ENCODE results near the gene RASAL2. TPM values are rescaled to one million over a fixed set of nuclear protein-coding genes. Genes with fewer than 3 reads are reported as not detected.

The RASAL2 gene
- total and polyA plus RNA-seq, 2 donors (not counting 1 experiment from before 2014, with no cell fraction given), result 11.9 to 21.8 TPM

DNA sequence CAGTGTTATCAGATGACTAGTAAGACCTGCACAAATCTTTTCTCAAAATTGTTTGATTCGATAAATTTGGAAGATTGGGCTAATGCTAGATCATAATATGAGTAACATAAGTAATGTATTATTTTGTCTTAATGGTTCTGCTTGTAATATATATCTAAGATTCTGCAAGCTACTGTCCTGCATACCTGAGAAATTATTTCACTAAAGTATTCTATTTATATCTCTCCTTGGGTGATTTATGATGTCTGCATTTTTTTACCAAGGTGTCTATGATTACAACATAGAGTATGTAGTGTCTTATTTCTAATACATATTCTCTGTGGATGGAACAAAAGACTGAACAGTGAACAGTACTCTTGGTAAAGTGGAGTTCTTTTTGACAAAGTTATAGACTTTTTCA lies 236.2 kb downstream of the RASAL2 start:
- H3K79me2 ChIP-seq (ENCODE audit: control insufficient read depth, insufficient read depth, low read length), result no peaks in the 10 kb centered on the region
- H3K27ac ChIP-seq (ENCODE audit: insufficient read depth, low read length), result no peak overlapping the region
- DNase-seq (ENCODE audit: low read depth in 2 of 2), result peak in 1 of 2 donors; percentile 70
- no peak overlapping the region for H3K9ac ChIP-seq (ENCODE audit: insufficient read depth, low read length)
- no peaks in the 10 kb centered on the region for H3K36me3 ChIP-seq (ENCODE audit: control insufficient read depth, insufficient read depth, low read length)
- H3K27me3 ChIP-seq (ENCODE audit: control insufficient read depth, insufficient read depth, low read length), result no peaks in the 10 kb centered on the region
- H3K4me1 ChIP-seq (ENCODE audit: control insufficient read depth, extremely low read depth, insufficient read depth, low read length), result no peaks in the 10 kb centered on the region
- H3K9me3 ChIP-seq (ENCODE audit: control insufficient read depth, insufficient read depth, low read depth, low read length), result no peaks in the 10 kb centered on the region
- no peak overlapping the region for H3K4me3 ChIP-seq (replicated peaks in 1 of 4; ENCODE audit: control extremely low read depth in 1 of 4, insufficient read depth in 1 of 4, low read depth in 3 of 4, low read length in 4 of 4)
- no peaks in the 10 kb centered on the region for H4K20me1 ChIP-seq (ENCODE audit: control insufficient read depth, extremely low read depth, insufficient read depth, low read length)
- no peak overlapping the region for H2AFZ ChIP-seq (ENCODE audit: low read length)
- H3K4me2 ChIP-seq (ENCODE audit: extremely low read depth, insufficient read depth, low read length), result no peak overlapping the region
- TF ChIP-seq, protein P1, sequence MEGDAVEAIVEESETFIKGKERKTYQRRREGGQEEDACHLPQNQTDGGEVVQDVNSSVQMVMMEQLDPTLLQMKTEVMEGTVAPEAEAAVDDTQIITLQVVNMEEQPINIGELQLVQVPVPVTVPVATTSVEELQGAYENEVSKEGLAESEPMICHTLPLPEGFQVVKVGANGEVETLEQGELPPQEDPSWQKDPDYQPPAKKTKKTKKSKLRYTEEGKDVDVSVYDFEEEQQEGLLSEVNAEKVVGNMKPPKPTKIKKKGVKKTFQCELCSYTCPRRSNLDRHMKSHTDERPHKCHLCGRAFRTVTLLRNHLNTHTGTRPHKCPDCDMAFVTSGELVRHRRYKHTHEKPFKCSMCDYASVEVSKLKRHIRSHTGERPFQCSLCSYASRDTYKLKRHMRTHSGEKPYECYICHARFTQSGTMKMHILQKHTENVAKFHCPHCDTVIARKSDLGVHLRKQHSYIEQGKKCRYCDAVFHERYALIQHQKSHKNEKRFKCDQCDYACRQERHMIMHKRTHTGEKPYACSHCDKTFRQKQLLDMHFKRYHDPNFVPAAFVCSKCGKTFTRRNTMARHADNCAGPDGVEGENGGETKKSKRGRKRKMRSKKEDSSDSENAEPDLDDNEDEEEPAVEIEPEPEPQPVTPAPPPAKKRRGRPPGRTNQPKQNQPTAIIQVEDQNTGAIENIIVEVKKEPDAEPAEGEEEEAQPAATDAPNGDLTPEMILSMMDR (conservative IDR thresholded peaks at IDR 0.05 in 1 of 2, IDR thresholded peaks at IDR 0.05 in 1 of 2; ENCODE audit: low read depth in 1 of 2, low read length in 2 of 2), result no peak
- TF ChIP-seq EZH2 (IDR thresholded peaks at IDR 0.05; ENCODE audit: low read length, missing control alignments), result no peak

DNA sequence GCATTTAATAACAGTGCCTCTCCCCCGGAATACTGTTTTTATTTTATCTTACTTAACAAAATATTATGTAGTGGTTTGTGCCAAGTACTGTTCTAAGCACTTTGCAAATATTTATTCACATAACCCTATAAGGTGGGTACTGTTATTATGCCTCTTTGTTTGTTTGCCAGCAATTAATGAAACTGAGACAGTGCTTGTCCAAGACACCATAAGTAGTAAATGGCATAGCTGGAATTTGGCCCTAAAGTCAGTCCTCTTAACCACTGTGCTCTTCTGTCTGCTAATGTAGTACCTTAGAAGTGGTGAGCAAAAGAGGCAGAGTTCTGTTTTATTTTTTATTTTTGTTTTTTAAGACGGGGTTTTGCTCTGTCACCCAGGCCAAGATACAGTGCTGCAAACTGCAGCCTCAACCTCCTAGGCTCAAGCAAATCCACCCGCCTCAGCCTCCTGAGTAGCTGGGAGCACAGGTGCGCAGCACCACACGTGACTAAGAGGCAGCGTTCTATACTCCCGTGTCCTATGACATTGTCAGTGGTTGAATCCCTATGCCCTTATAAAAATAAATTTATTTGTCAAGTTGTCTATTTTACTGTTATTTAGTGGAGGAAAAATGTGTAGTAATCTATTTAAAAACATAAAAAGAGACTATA lies 237.1 kb downstream of the RASAL2 start:
- TF ChIP-seq, protein P1 (conservative IDR thresholded peaks at IDR 0.05 in 1 of 2, IDR thresholded peaks at IDR 0.05 in 1 of 2; ENCODE audit: low read depth in 1 of 2, low read length in 2 of 2), result no peak
- no peak for TF ChIP-seq EZH2 (IDR thresholded peaks at IDR 0.05; ENCODE audit: low read length, missing control alignments)
- H3K4me1 ChIP-seq (ENCODE audit: control insufficient read depth, extremely low read depth, insufficient read depth, low read length), result peaks cover 3% of the 10 kb centered on the region
- no peaks in the 10 kb centered on the region for H3K27me3 ChIP-seq (ENCODE audit: control insufficient read depth, insufficient read depth, low read length)
- no peak overlapping the region for H3K4me2 ChIP-seq (ENCODE audit: extremely low read depth, insufficient read depth, low read length)
- H4K20me1 ChIP-seq (ENCODE audit: control insufficient read depth, extremely low read depth, insufficient read depth, low read length), result no peaks in the 10 kb centered on the region
- H3K4me3 ChIP-seq (replicated peaks in 1 of 4; ENCODE audit: control extremely low read depth in 1 of 4, insufficient read depth in 1 of 4, low read depth in 3 of 4, low read length in 4 of 4), result no peak overlapping the region
- no peak for DNase-seq (ENCODE audit: low read depth in 2 of 2)
- no peaks in the 10 kb centered on the region for H3K36me3 ChIP-seq (ENCODE audit: control insufficient read depth, insufficient read depth, low read length)
- no peaks in the 10 kb centered on the region for H3K9me3 ChIP-seq (ENCODE audit: control insufficient read depth, insufficient read depth, low read depth, low read length)
- no peak overlapping the region for H3K9ac ChIP-seq (ENCODE audit: insufficient read depth, low read length)
- no peak overlapping the region for H2AFZ ChIP-seq (ENCODE audit: low read length)
- no peak overlapping the region for H3K27ac ChIP-seq (ENCODE audit: insufficient read depth, low read length)
- H3K79me2 ChIP-seq (ENCODE audit: control insufficient read depth, insufficient read depth, low read length), result no peaks in the 10 kb centered on the region

DNA sequence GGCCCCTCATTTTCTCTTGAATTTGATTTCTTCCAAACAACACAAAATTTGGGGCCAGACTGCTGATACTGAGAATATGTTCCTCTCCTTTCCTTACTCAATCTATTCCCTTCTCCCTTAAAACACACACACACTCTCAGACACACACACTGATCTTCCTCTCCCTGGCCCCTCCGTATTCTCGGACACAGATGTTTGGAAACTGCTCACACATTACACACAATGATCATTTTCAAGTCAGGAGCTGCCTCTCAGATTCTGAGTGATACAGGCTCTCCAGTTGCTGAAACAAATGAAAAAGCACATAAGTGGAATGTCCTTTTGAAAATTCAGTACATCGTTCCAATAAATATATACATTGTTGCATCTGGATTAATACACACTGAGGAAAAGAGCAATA lies 241.5 kb downstream of the RASAL2 start:
- H3K9ac ChIP-seq (ENCODE audit: insufficient read depth, low read length), result no peak overlapping the region
- no peaks in the 10 kb centered on the region for H3K9me3 ChIP-seq (ENCODE audit: control insufficient read depth, insufficient read depth, low read depth, low read length)
- no peak overlapping the region for H3K4me2 ChIP-seq (ENCODE audit: extremely low read depth, insufficient read depth, low read length)
- H3K27ac ChIP-seq (ENCODE audit: insufficient read depth, low read length), result no peak overlapping the region
- H3K4me3 ChIP-seq (replicated peaks in 1 of 4; ENCODE audit: control extremely low read depth in 1 of 4, insufficient read depth in 1 of 4, low read depth in 3 of 4, low read length in 4 of 4), result no peak overlapping the region
- H2AFZ ChIP-seq (ENCODE audit: low read length), result no peak overlapping the region
- no peaks in the 10 kb centered on the region for H3K36me3 ChIP-seq (ENCODE audit: control insufficient read depth, insufficient read depth, low read length)
- DNase-seq (ENCODE audit: low read depth in 2 of 2), result peak in 1 of 2 donors; percentile 48
- no peaks in the 10 kb centered on the region for H3K27me3 ChIP-seq (ENCODE audit: control insufficient read depth, insufficient read depth, low read length)
- TF ChIP-seq, protein P1 (conservative IDR thresholded peaks at IDR 0.05 in 1 of 2, IDR thresholded peaks at IDR 0.05 in 1 of 2; ENCODE audit: low read depth in 1 of 2, low read length in 2 of 2), result no peak
- no peak for TF ChIP-seq EZH2 (IDR thresholded peaks at IDR 0.05; ENCODE audit: low read length, missing control alignments)
- H4K20me1 ChIP-seq (ENCODE audit: control insufficient read depth, extremely low read depth, insufficient read depth, low read length), result no peaks in the 10 kb centered on the region
- no peaks in the 10 kb centered on the region for H3K79me2 ChIP-seq (ENCODE audit: control insufficient read depth, insufficient read depth, low read length)
- H3K4me1 ChIP-seq (ENCODE audit: control insufficient read depth, extremely low read depth, insufficient read depth, low read length), result peaks cover 3% of the 10 kb centered on the region
